Gastrocnemius medialis (tissue), 4 donors: ENCODE data around the gene C16orf87.

Experiments used
- CTCF ChIP-seq, 5 experiments: fragments of 450-650 bp in 3 of 5; fragments of 200-600 bp in 2 of 5; sonication (generic) in 2 of 5; IDR thresholded peaks in 4 of 5; conservative IDR thresholded peaks in 1 of 5; 1 replicate in 4 of 5; 2 replicates in 1 of 5; pipeline ENCODE4 v1.5.1; 2016 to 2019; ENCODE audit warnings: antibody characterized with exemption in 5 of 5, mild to moderate bottlenecking in 3 of 5, moderate library complexity in 3 of 5
- POLR2A ChIP-seq, 2 donors: fragments of 450-650 bp; IDR thresholded peaks; one replicate each; pipeline ENCODE4 v1.6.1; 2017; ENCODE audit warnings: antibody characterized with exemption in 2 of 2, mild to moderate bottlenecking in 2 of 2, moderate library complexity in 2 of 2

GRCh38 chr16:46814790-46815189 is 16.2 kb downstream of the C16orf87 start:
- TF ChIP-seq CTCF (IDR thresholded peaks at IDR 0.05 in 4 of 5, conservative IDR thresholded peaks at IDR 0.05 in 1 of 5) (no peak), POLR2A (IDR thresholded peaks at IDR 0.05) (no peak)
